MCF 10A (cell line): ENCODE measurements around the gene TSEN54. TPM values are rescaled to one million over a fixed set of nuclear protein-coding genes. Genes with fewer than 3 reads are reported as not detected.

Experiments
- BruUV-seq: library from RNA; stranded (reverse); fragments of 400-500 nt; replicated peaks from 2 replicates; lab custom pipeline; 2021; lab: Mats Ljungman, UMichigan
- CTCF ChIA-PET: fragments of 300-600 bp; sonication (Branson Sonifier 250); formaldehyde crosslinking; extraction: SDS; loops from one replicate; lab custom pipeline; 2021; ENCODE audit warnings: antibody characterized with exemption, inconsistent platforms; lab: Yijun Ruan, JAX
- POLR2A ChIA-PET: fragments of 300-600, 350-650 bp; sonication (Branson Sonifier 250); formaldehyde crosslinking; extraction: SDS; loops from one replicate; lab custom pipeline; 2020; ENCODE audit warnings: antibody characterized with exemption, inconsistent platforms; lab: Yijun Ruan, JAX
- DNase-seq: peaks from one replicate; pipeline ENCODE4 v3.0.0-alpha.2; 2018; ENCODE audit not compliant: unreplicated experiment
- H3K27ac Mint-ChIP-seq: one replicate; pipeline ENCODE4 v1.8.0; 2022; ENCODE audit warnings: mild to moderate bottlenecking, low read depth, mixed read lengths; ENCODE audit not compliant: unreplicated experiment
- H3K27me3 Mint-ChIP-seq: one replicate; pipeline ENCODE4 v1.8.0; 2022; ENCODE audit warnings: mixed read lengths; ENCODE audit not compliant: insufficient read depth, unreplicated experiment
- H3K36me3 Mint-ChIP-seq: one replicate; pipeline ENCODE4 v1.8.0; 2022; ENCODE audit warnings: mild to moderate bottlenecking, moderate library complexity, mixed read lengths; ENCODE audit not compliant: insufficient read depth, unreplicated experiment
- H3K4me1 Mint-ChIP-seq: one replicate; pipeline ENCODE4 v1.8.0; 2022; ENCODE audit warnings: mixed read lengths; ENCODE audit not compliant: insufficient read depth, unreplicated experiment
- H3K4me3 Mint-ChIP-seq: one replicate; pipeline ENCODE4 v1.8.0; 2022; ENCODE audit warnings: mild to moderate bottlenecking, moderate library complexity, mixed read lengths; ENCODE audit not compliant: unreplicated experiment
- H3K9me3 Mint-ChIP-seq: one replicate; pipeline ENCODE4 v1.8.0; 2022; ENCODE audit warnings: mixed read lengths; ENCODE audit not compliant: unreplicated experiment
- CTCF ChIP-seq: fragments of 200-600 bp; IDR thresholded peaks from one replicate; pipeline ENCODE4 v1.8.0; 2022; ENCODE audit warnings: antibody characterized with exemption, mild to moderate bottlenecking; ENCODE audit not compliant: unreplicated experiment
- intact Hi-C: fragments of 100-400 bp; cut with micrococcal nuclease; formaldehyde crosslinking; loops from 2 replicates; pipeline ENCODE4 v1.14.1; 2022
- total RNA-seq: library from RNA; stranded (reverse); gene quantifications from 2 replicates; pipeline ENCODE4 v1.2.3, GENCODE V29; 2022

Gene TSEN54
- total RNA-seq, 1 experiment from 2014 or later = 13.3 TPM

- no peak for TF ChIP-seq CTCF
- ChIA-PET CTCF (interaction anchor here (1.0 kb wide), 1 partner anchor 43 kb away, joined by 5 read pairs; no protein-coding TSS in a partner anchor), POLR2A (interaction anchor here (0.7 kb wide), 1 partner anchor 1138 kb away, joined by 3 read pairs; no protein-coding TSS in a partner anchor)
- BruUV-seq = no TSS peak
- Mint-ChIP-seq H3K9me3 (no peaks in the 10 kb centered on the region), H3K4me1 (no peaks in the 10 kb centered on the region), H3K36me3 (peaks cover 6% of the 10 kb centered on the region), H3K4me3 (no peak overlapping the region), H3K27ac (no peak overlapping the region), H3K27me3 (no peaks in the 10 kb centered on the region)
- DNase-seq = no peak
- intact Hi-C loops = no loop called here
Measured at GRCh38 chr17:75559958-75560533, 43.7 kb downstream of the TSEN54 start.

- Mint-ChIP-seq H3K4me1 (no peaks in the 10 kb centered on the region), H3K27me3 (no peaks in the 10 kb centered on the region), H3K36me3 (peaks cover 13% of the 10 kb centered on the region), H3K27ac (no peak overlapping the region), H3K4me3 (no peak overlapping the region), H3K9me3 (no peaks in the 10 kb centered on the region)
- no peak for TF ChIP-seq CTCF
- ChIA-PET CTCF (interaction anchor here (0.7 kb wide), 1 partner anchor 285 kb away, joined by 3 read pairs; no protein-coding TSS in a partner anchor), POLR2A (no interaction called here)
- peak; percentile 31 for DNase-seq
- BruUV-seq = no TSS peak
- intact Hi-C loops = no loop called here
Measured at GRCh38 chr17:75561927-75562603, 45.7 kb downstream of the TSEN54 start.

GRCh38 chr17:75563063-75563758 lies 46.9 kb downstream of the TSEN54 start:
- no TSS peak for BruUV-seq
- intact Hi-C loops = no loop called here
- CTCF ChIA-PET = interaction anchor here (0.7 kb wide), 1 partner anchor 284 kb away, joined by 3 read pairs; no protein-coding TSS in a partner anchor

More at GRCh38 chr17:75563063-75563758, 46.9 kb downstream of the TSEN54 start:
- Mint-ChIP-seq H3K27ac (no peak overlapping the region), H3K36me3 (peaks cover 13% of the 10 kb centered on the region), H3K4me1 (no peaks in the 10 kb centered on the region), H3K9me3 (no peaks in the 10 kb centered on the region), H3K4me3 (no peak overlapping the region), H3K27me3 (no peaks in the 10 kb centered on the region)
- TF ChIP-seq CTCF = no peak
- POLR2A ChIA-PET = no interaction called here
- no peak for DNase-seq
